Liver (tissue), 9 donors: Measurements from ENCODE around the gene DHRS9. TPM values are rescaled to one million over a fixed set of nuclear protein-coding genes. Genes with fewer than 3 reads are reported as not detected.

ENCODE experiments used
- DNase-seq: peaks from one replicate; pipeline ENCODE4 v3.0.0-alpha.2; 2017; ENCODE audit warnings: low spot score
- H3K27ac ChIP-seq, 2 donors: one replicate each; pipeline ENCODE4 v1.7.0; 2013; ENCODE audit warnings: inconsistent platforms in 2 of 2, low read length in 2 of 2, control low read depth in 1 of 2, low read depth in 1 of 2, mild to moderate bottlenecking in 1 of 2
- H3K27me3 ChIP-seq, 4 donors: one replicate each; pipeline versions ENCODE4 v1.6.1 to v1.7.0; 2013; ENCODE audit warnings: low read length in 3 of 4, inconsistent platforms in 1 of 4, mild to moderate bottlenecking in 1 of 4, moderate library complexity in 1 of 4; ENCODE audit not compliant: control insufficient read depth in 4 of 4, insufficient read depth in 4 of 4
- H3K36me3 ChIP-seq, 4 donors: one replicate each; pipeline versions ENCODE4 v1.6.1 to v1.7.0; 2013; ENCODE audit warnings: low read length in 3 of 4, mild to moderate bottlenecking in 3 of 4, low read depth in 1 of 4, moderate library complexity in 1 of 4; ENCODE audit not compliant: control insufficient read depth in 4 of 4, insufficient read depth in 3 of 4
- H3K4me1 ChIP-seq, 4 donors: one replicate each; pipeline versions ENCODE4 v1.6.1 to v1.7.0; 2013; ENCODE audit warnings: low read length in 3 of 4, mild to moderate bottlenecking in 3 of 4, moderate library complexity in 1 of 4; ENCODE audit not compliant: control insufficient read depth in 4 of 4, insufficient read depth in 4 of 4
- H3K4me3 ChIP-seq, 3 donors: one replicate each; pipeline versions ENCODE4 v1.6.1 to v1.7.0; 2013; ENCODE audit warnings: low read length in 3 of 3, control low read depth in 1 of 3, low read depth in 1 of 3, mild to moderate bottlenecking in 1 of 3
- H3K9ac ChIP-seq, 2 donors: one replicate each; pipeline ENCODE4 v1.7.0; 2013; ENCODE audit warnings: low read length in 2 of 2, mild to moderate bottlenecking in 2 of 2, moderate library complexity in 2 of 2, control low read depth in 1 of 2, low read depth in 1 of 2
- H3K9me3 ChIP-seq, 4 donors: one replicate each; pipeline versions ENCODE4 v1.6.1 to v1.7.0; 2013; ENCODE audit warnings: low read length in 3 of 4; ENCODE audit not compliant: control insufficient read depth in 4 of 4
- EGR1 ChIP-seq, 2 donors: IDR thresholded peaks; 2 replicates each; pipeline ENCODE4 v1.6.1; 2016 to 2018; ENCODE audit warnings: antibody characterized with exemption in 2 of 2, low read depth in 2 of 2
- FOXA1 ChIP-seq: IDR thresholded peaks from 2 replicates; pipeline ENCODE4 v1.6.1; 2016; ENCODE audit warnings: antibody characterized with exemption
- FOXA2 ChIP-seq: IDR thresholded peaks from 2 replicates; pipeline ENCODE4 v1.6.1; 2016; ENCODE audit warnings: antibody characterized with exemption
- GABPA ChIP-seq, 2 donors: IDR thresholded peaks in 1 of 2; conservative IDR thresholded peaks in 1 of 2; 2 replicates each; pipeline ENCODE4 v1.6.1; 2016; ENCODE audit warnings: antibody characterized with exemption in 2 of 2, mild to moderate bottlenecking in 1 of 2, moderate library complexity in 1 of 2
- HNF4A ChIP-seq, 2 donors: conservative IDR thresholded peaks; 2 replicates each; pipeline ENCODE4 v1.6.1; 2016; ENCODE audit warnings: antibody characterized with exemption in 2 of 2, mild to moderate bottlenecking in 2 of 2
- HNF4G ChIP-seq: IDR thresholded peaks from 2 replicates; pipeline ENCODE4 v1.6.1; 2016; ENCODE audit warnings: antibody characterized with exemption
- JUND ChIP-seq, 2 donors: IDR thresholded peaks; 2 replicates each; pipeline ENCODE4 v1.6.1; 2016; ENCODE audit warnings: antibody characterized with exemption in 2 of 2
- NR2F2 ChIP-seq: IDR thresholded peaks from 2 replicates; pipeline ENCODE4 v1.6.1; 2016; ENCODE audit warnings: antibody characterized with exemption
- RAD21 ChIP-seq, 2 donors: IDR thresholded peaks; 2 replicates each; pipeline ENCODE4 v1.6.1; 2016; ENCODE audit warnings: antibody characterized with exemption in 2 of 2, mild to moderate bottlenecking in 2 of 2
- RXRA ChIP-seq, 2 donors: IDR thresholded peaks; 2 replicates each; pipeline ENCODE4 v1.6.1; 2017 to 2018; ENCODE audit warnings: antibody characterized with exemption in 2 of 2, mild to moderate bottlenecking in 1 of 2
- SP1 ChIP-seq: IDR thresholded peaks from 2 replicates; pipeline ENCODE4 v1.6.1; 2018; ENCODE audit warnings: antibody characterized with exemption, mild to moderate bottlenecking
- TAF1 ChIP-seq: conservative IDR thresholded peaks from 2 replicates; pipeline ENCODE4 v1.6.1; 2016; ENCODE audit warnings: antibody characterized with exemption, mild to moderate bottlenecking
- YY1 ChIP-seq: IDR thresholded peaks from 2 replicates; pipeline ENCODE4 v1.6.1; 2016; ENCODE audit warnings: antibody characterized with exemption, mild to moderate bottlenecking
- ZBTB33 ChIP-seq: IDR thresholded peaks from 2 replicates; pipeline ENCODE4 v1.6.1; 2016; ENCODE audit warnings: antibody characterized with exemption
- WGBS: extraction: QIAGEN DNeasy Blood & Tissue Kit; methylation state at CpG from one replicate; pipeline ENCODE4 v1.1.7; 2013; 5-methylcytosine and 5-hydroxymethylcytosine counted together
- polyA plus RNA-seq, 2 donors: library from polyadenylated mRNA; stranded (reverse) in 1 of 2; unstranded in 1 of 2; fragments of 200-250 nt in 1 of 2; fragments of >200 nt in 1 of 2; fragmentation: Nextera tagmentation in 1 of 2; extraction: Ambion mirVana in 1 of 2; gene quantifications; one replicate each; pipeline versions ENCODE4 v1.2.1 to v1.2.3, GENCODE V29; 2013 to 2015
- total RNA-seq, 2 donors: library from RNA; depleted of rRNA; stranded (reverse); fragments of >200 nt; gene quantifications; one replicate each; pipeline ENCODE4 v1.2.3, GENCODE V29; 2014
- TF ChIP-seq, protein P1 (sequence below): IDR thresholded peaks from 2 replicates; pipeline ENCODE4 v1.6.1; 2016; ENCODE audit warnings: antibody characterized with exemption, mild to moderate bottlenecking
- TF ChIP-seq, protein P2 (sequence below): IDR thresholded peaks from 2 replicates; pipeline ENCODE4 v1.6.1; 2016; ENCODE audit warnings: antibody characterized with exemption
- TF ChIP-seq, protein P3 (sequence below): fragments of 150-350 bp; IDR thresholded peaks from 2 replicates; pipeline ENCODE4 v1.5.1; 2017; ENCODE audit warnings: improper control_type of control experiment, low read depth, low read length; ENCODE audit not compliant: missing input control
- donor health status: healthy.
- donor health status: healthy.
- donor health status: healthy.
- donor health status: healthy.
- donor health status: healthy.

DHRS9 gene
- total and polyA plus RNA-seq, 4 donors, result 0.25 to 0.93 (median 0.63) TPM

DNA sequence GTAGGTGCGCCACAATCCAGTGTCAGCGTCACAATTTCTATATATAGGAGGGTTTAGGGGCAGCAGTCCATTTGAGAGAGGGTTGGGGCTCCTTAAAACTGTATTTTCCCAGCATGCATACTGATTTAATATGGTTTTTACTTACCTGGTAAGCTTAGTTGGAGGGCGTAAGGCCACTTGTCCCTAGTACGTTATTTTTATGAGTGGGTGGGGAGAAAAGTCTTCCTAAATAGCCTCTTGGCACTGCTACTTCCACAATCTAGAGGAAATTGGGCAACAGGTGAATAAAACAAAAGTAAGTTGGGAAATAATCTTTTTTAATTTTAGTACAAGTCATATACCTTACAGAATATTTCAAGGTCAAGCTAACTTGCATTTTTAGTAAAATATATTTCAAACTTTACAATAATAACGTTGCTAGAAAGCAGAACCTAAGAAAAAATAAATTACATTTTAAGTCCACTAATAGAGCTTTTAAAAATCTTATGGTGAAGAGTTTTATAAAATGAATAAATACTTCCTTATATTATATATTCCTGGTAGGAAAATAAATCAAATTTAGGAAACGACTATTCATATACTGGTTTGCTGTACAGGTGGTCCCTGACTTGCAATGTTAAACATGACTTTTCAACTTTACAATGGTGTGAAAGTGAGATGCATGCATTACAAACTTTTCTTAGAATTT is 20.9 kb downstream of the DHRS9 start:
- H3K36me3 ChIP-seq, result peaks cover 0 to 1% (median 0%) of the 10 kb centered on the region in 4 donors
- H3K4me1 ChIP-seq, result no peaks in the 10 kb centered on the region
- no peak for DNase-seq
- WGBS, result 79% methylated on average over 6 of the region's 6 CpGs
- no peaks in the 10 kb centered on the region for H3K27me3 ChIP-seq
- H3K27ac ChIP-seq, result no peak overlapping the region
- TF ChIP-seq, protein P1, sequence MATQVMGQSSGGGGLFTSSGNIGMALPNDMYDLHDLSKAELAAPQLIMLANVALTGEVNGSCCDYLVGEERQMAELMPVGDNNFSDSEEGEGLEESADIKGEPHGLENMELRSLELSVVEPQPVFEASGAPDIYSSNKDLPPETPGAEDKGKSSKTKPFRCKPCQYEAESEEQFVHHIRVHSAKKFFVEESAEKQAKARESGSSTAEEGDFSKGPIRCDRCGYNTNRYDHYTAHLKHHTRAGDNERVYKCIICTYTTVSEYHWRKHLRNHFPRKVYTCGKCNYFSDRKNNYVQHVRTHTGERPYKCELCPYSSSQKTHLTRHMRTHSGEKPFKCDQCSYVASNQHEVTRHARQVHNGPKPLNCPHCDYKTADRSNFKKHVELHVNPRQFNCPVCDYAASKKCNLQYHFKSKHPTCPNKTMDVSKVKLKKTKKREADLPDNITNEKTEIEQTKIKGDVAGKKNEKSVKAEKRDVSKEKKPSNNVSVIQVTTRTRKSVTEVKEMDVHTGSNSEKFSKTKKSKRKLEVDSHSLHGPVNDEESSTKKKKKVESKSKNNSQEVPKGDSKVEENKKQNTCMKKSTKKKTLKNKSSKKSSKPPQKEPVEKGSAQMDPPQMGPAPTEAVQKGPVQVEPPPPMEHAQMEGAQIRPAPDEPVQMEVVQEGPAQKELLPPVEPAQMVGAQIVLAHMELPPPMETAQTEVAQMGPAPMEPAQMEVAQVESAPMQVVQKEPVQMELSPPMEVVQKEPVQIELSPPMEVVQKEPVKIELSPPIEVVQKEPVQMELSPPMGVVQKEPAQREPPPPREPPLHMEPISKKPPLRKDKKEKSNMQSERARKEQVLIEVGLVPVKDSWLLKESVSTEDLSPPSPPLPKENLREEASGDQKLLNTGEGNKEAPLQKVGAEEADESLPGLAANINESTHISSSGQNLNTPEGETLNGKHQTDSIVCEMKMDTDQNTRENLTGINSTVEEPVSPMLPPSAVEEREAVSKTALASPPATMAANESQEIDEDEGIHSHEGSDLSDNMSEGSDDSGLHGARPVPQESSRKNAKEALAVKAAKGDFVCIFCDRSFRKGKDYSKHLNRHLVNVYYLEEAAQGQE, result no peak
- no peak for TF ChIP-seq FOXA1
- TF ChIP-seq RXRA (IDR thresholded peaks at IDR 0.05), result no peak
- TF ChIP-seq, protein P2, sequence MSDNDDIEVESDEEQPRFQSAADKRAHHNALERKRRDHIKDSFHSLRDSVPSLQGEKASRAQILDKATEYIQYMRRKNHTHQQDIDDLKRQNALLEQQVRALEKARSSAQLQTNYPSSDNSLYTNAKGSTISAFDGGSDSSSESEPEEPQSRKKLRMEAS, result no peak
- no peak for TF ChIP-seq EGR1 (IDR thresholded peaks at IDR 0.05; ENCODE audit: low read depth in 2 of 2)
- no peak for TF ChIP-seq TAF1
- no peak for TF ChIP-seq ZBTB33
- TF ChIP-seq NR2F2, result no peak
- no peak for TF ChIP-seq YY1
- no peak for TF ChIP-seq HNF4G
- TF ChIP-seq FOXA2, result no peak
- TF ChIP-seq, protein P3, sequence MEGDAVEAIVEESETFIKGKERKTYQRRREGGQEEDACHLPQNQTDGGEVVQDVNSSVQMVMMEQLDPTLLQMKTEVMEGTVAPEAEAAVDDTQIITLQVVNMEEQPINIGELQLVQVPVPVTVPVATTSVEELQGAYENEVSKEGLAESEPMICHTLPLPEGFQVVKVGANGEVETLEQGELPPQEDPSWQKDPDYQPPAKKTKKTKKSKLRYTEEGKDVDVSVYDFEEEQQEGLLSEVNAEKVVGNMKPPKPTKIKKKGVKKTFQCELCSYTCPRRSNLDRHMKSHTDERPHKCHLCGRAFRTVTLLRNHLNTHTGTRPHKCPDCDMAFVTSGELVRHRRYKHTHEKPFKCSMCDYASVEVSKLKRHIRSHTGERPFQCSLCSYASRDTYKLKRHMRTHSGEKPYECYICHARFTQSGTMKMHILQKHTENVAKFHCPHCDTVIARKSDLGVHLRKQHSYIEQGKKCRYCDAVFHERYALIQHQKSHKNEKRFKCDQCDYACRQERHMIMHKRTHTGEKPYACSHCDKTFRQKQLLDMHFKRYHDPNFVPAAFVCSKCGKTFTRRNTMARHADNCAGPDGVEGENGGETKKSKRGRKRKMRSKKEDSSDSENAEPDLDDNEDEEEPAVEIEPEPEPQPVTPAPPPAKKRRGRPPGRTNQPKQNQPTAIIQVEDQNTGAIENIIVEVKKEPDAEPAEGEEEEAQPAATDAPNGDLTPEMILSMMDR, result no peak
- no peak for TF ChIP-seq GABPA (IDR thresholded peaks at IDR 0.05 in 1 of 2, conservative IDR thresholded peaks at IDR 0.05 in 1 of 2)
- TF ChIP-seq HNF4A (conservative IDR thresholded peaks at IDR 0.05), result no peak
- TF ChIP-seq SP1, result no peak
- no peak for TF ChIP-seq RAD21 (IDR thresholded peaks at IDR 0.05)
- TF ChIP-seq JUND (IDR thresholded peaks at IDR 0.05), result no peak
- no peaks in the 10 kb centered on the region for H3K9me3 ChIP-seq
- no peak overlapping the region for H3K9ac ChIP-seq
- no peak overlapping the region for H3K4me3 ChIP-seq
